GM21423 (cell line): ENCODE results near the gene GRB2.
"Not testable (repeated sequence)": the region's sequence is repeated elsewhere in the genome, so short reads cannot be mapped to it uniquely, and the experiment has no call there.

Experiments
- ATAC-seq: cut with Tn5 transposase; IDR thresholded peaks from one replicate; pipeline ENCODE4 v1.9.1; 2021; ENCODE audit warnings: mild to moderate bottlenecking, moderate library complexity; ENCODE audit not compliant: unreplicated experiment

GRB2 gene

DNA sequence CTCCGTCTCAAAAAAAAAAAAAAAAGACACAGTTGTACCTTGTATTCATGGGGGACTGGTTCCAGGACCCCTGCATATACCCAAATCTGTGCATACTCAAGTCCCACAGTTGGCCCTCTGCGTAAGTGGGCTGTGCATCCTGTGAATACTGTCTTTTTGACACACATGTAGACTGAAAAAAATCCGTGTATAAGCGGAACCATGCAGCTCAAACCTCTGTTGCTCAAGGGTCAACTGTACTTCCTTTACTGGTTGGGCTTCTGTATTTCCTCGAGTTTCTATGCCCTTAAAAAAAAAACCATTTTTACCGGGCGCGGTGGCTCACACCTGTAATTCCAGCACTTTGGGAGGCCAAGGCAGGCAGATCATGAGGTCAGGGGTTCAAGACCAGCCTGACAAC lies 52.3 kb downstream of the GRB2 start:
- no peak for ATAC-seq

GRCh38 chr17:75352079-75352569 lies 53.4 kb downstream of the GRB2 start:
- ATAC-seq: peak; percentile 62

DNA sequence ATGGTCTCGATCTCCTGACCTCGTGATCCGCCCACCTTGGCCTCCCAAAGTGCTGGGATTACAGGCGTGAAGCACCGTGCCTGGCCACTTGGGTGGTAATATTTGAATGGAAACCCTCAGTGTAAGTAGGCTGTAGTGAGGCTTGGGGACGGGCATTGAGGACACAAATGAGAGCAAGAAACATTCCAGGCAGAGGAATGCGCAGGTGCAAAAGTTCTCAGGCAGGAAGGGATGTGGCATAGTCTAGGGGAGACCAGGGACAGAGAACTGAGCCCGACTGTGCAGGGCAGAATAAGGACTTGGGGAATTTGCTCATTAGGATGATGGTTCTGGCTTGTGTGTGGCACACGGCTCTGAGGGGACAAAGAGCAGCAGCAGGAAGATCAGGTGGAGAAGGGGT lies 54.8 kb downstream of the GRB2 start:
- ATAC-seq: no peak

DNA sequence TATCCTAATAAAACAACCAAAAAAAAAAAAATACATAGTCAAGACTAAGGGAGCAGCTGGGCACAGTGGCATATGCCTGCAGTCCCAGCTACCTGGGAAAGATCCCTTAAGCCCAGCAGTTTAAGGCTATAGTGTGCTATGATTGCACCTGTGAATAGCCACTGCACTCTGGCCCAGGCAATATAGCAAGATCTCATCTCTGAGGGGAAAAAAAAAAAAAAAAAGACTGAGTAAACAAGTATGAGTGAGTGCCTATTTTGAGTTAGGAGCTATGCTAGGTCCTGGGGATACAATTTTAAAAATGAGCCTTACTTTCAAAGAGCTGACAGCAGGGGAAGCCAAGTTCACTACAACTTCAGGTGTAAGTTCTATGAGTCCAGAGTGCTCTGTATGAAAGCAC lies 55.4 kb downstream of the GRB2 start:
- ATAC-seq: no peak

GRCh38 chr17:75349589-75349988 lies 55.9 kb downstream of the GRB2 start:
- no peak for ATAC-seq

- no peak for ATAC-seq
Observed at GRCh38 chr17:75348386-75349012, 57.0 kb downstream of the GRB2 start.

DNA sequence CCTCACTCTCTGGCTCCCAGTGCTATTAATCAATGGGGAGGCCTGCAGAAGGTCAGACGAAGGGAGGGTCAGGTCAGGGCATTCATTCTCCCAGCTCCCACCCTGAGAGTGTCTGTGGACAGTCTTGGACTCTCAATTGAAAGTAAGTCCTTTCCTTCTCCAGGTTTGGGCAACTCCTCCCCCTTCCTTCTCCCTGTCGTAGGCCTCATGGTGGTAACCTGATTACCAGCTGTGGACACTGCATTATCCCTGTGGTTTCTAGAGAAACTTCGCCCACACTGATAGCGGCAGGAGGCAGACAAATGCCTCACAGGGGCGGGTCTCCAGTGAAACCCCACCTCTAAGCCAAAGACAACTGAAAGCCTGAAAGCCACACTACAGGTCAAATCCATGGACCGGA lies 58.6 kb downstream of the GRB2 start:
- ATAC-seq: no peak

DNA sequence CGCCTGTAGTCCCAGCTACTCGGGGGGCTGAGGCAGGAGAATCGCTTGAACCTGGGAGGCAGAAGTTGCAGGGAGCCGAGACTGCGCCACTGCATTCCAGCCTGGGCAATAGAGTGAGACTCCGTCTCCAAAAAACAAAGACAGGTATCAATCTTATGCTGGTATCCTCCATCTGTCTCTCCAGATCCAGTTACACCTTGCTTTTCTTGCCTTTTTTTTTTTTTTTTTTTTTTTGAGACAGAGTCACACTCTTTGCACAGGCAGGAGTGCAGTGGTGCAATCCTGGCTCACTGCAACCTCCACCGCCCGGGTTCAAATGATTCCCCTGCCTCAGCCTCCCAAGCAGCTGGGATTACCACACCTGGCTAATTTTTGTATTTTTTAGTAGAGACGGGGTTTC lies 59.1 kb downstream of the GRB2 start:
- not testable (repeated sequence) for ATAC-seq

DNA sequence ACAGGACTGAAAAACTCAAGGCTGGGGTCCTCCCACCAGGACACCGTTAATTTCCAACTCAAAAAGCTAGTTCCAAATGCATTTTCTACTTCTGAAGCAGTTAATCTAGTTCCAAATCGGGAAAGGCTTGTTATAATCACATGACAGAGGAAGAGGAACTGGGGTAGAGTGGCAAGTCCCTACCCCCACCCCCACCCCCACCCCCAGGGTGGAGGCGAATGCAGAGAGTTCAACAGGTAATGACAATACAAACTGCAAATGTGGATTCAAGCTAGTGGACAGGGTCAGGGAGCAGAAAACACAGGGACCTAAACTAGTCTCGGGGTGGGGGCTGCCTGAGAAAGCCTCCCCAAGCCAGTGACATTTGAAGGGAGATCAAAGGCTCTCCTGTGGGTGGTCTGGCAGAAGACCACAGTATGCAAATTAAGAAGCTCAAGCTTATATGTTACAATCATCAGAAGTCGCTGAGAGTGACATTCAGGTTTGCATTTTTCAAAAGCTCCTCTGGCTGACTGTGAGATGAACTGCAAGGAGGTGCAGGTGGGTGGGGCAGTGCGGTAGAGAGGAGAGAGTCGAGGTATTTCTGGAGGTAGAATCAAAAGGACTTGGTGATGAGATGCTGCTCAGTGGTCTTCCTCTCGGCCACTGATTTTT lies 59.8 kb downstream of the GRB2 start:
- ATAC-seq: peak; percentile 64

DNA sequence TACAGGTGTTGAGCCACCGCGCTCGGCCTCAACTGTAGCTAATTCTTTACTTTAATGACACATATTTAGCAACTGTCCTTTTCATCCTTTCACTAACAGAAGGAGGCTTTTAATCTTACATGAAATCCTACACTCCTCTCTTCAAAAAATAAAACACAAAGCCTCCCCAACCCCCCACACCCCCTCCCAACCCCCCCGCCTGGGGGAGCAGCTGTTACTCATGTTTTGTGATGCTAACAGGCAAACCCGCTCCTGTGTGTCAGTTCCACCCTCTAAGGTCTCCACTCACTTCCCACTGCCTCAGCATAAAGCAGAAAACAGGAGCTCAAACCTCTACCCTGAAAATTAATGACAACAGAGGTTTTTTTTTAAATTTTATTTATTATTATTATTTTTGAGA lies 60.8 kb downstream of the GRB2 start:
- no peak for ATAC-seq

DNA sequence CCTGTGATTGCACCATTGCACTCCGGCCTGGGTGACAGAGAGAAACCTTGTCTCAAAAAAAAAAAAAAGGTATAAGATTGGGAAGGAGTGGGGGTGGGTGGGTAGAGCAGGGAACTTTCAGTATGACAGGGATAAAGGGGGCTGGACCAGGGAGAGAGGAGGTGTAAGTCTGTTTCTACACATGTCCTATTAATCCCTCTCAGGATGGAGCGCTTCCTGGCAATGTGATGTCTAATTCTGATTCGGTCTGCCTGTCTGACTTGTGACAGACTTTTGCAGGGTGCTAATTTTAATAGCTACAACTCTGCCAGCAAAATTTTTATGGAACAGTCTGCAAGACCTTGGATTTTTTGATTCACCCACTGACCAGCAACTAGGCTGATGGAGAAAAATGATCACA lies 62.5 kb downstream of the GRB2 start:
- ATAC-seq: no peak

GRCh38 chr17:75341784-75342486 lies 63.5 kb downstream of the GRB2 start:
- no peak for ATAC-seq

- ATAC-seq: no peak
Observed at GRCh38 chr17:75340631-75341030, 64.8 kb downstream of the GRB2 start.

DNA sequence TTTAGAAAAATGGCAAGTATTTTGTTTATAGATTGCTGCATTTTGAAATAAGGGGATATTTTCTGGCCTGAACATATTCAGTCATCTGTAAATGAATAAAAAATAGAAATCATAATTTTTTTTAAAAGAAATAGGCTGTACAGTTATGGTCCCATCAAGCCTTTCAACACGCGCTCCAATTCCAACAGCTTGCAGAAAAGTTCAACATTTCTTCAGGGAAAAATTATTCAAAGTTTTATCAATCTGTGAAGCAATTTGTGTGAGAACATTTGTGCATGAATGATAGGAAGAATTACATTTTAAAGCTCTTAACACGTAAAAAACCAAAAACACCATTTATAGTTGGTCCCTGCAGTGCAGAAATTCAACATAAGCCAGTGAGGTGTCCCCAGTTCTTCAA lies 65.5 kb downstream of the GRB2 start:
- no peak for ATAC-seq

GRCh38 chr17:75338335-75338734 lies 67.1 kb downstream of the GRB2 start:
- ATAC-seq: no peak

- no peak for ATAC-seq
Observed at GRCh38 chr17:75335315-75335714, 70.2 kb downstream of the GRB2 start.

- ATAC-seq: no peak
Observed at GRCh38 chr17:75334723-75335122, 70.8 kb downstream of the GRB2 start.

DNA sequence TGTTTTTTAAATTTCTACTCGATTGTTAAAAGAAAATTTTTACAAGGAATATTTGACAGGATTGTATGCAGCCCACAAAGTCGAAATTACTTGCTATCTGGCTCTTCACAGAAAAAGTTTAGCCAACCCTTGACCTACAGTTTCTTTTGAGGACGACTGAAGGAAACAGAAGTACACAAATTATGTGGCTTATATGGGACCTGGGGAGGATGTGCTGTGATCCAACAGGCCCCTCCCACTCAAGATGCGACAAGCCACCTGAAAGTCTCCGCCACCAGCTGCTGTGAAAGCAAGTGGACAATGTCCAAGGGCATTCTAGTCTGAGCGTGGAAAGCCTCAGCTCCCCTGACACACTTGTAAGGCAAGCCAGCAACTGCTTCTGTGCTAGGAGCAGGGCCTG lies 73.8 kb downstream of the GRB2 start:
- no peak for ATAC-seq

DNA sequence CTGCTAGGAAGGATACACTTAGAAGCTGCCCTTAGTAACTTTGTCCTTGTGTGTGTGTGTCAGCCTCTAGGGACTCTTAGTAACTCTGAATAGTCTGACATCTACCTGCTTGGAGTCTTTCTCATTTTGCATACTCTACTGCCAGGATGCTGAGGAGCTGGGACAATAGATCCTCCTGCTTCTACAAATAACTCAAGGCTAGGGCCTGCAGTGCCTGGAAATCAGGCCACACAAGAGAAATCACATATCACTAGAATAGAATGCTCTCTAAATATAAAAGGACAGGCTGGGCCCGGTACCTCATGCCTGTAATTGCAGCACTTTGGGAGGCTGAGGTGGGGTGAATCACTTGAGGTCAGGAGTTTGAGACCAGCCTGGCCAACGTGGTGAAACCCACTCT lies 77.7 kb downstream of the GRB2 start:
- no peak for ATAC-seq

GRCh38 chr17:75326226-75326848 lies 79.1 kb downstream of the GRB2 start:
- ATAC-seq: no peak

- no peak for ATAC-seq
Observed at GRCh38 chr17:75325827-75326225, 79.7 kb downstream of the GRB2 start.

- no peak for ATAC-seq
Observed at GRCh38 chr17:75325348-75325747, 80.1 kb downstream of the GRB2 start.
